B cell (primary cell): ENCODE results near the gene ANO2. TPM values are rescaled to one million over a fixed set of nuclear protein-coding genes. Genes with fewer than 3 reads are reported as not detected.

Experiments
- ATAC-seq: fragments of 200-7000 bp; cut with Tn5 transposase; one replicate; pipeline ENCODE4 v1.10.0; 2021; ENCODE audit warnings: low read depth, mild to moderate bottlenecking, moderate number of reproducible peaks, moderate library complexity
- CTCF ChIA-PET: fragments of 350-600 bp; sonication (Branson Sonifier 250); formaldehyde crosslinking; loops from one replicate; lab custom pipeline; 2021; ENCODE audit warnings: antibody characterized with exemption, inconsistent platforms; lab: Charles Lee
- POLR2A ChIA-PET: fragments of 350-600 bp; sonication (Branson Sonifier 250); formaldehyde crosslinking; loops from one replicate; lab custom pipeline; 2021; ENCODE audit warnings: antibody characterized with exemption; lab: Charles Lee
- DNase-seq: peaks from one replicate; pipeline ENCODE4 v3.0.0; 2013
- H2AFZ ChIP-seq: 2 replicates; pipeline ENCODE4 v1.6.1; 2012; ENCODE audit warnings: mild to moderate bottlenecking, low read depth, low read length; ENCODE audit not compliant: insufficient read depth, poor library complexity, severe bottlenecking
- H3K27ac ChIP-seq, 2 donors: 1 replicate in 1 of 2; 2 replicates in 1 of 2; pipeline ENCODE4 v1.5.1; 2012 to 2013; ENCODE audit warnings: low read length in 2 of 2, mild to moderate bottlenecking in 2 of 2, moderate library complexity in 1 of 2
- H3K27me3 ChIP-seq, 4 experiments: fragments of 200-600 bp in 1 of 4; sonication (generic) in 1 of 4; replicated peaks in 1 of 4; 1 replicate in 2 of 4; 2 replicates in 2 of 4; pipeline versions ENCODE4 v1.6.1 to v1.7.0; 2013 to 2016; ENCODE audit warnings: low read length in 3 of 4, mild to moderate bottlenecking in 2 of 4, mixed read lengths in 1 of 4, moderate library complexity in 1 of 4; ENCODE audit not compliant: insufficient read depth in 4 of 4, control insufficient read depth in 3 of 4; ENCODE audit errors: control extremely low read depth in 1 of 4
- H3K36me3 ChIP-seq, 2 experiments: replicated peaks in 1 of 2; 1 replicate in 1 of 2; 2 replicates in 1 of 2; pipeline versions ENCODE4 v1.6.1 to v1.7.1; 2013; ENCODE audit warnings: low read length in 1 of 2; ENCODE audit not compliant: insufficient read depth in 2 of 2, control insufficient read depth in 1 of 2; ENCODE audit errors: control extremely low read depth in 1 of 2, extremely low read depth in 1 of 2
- H3K4me1 ChIP-seq, 2 donors: fragments of 200-600 bp in 1 of 2; sonication (generic) in 1 of 2; 1 replicate in 1 of 2; 2 replicates in 1 of 2; pipeline versions ENCODE4 v1.5.1 to v1.6.1; 2013 to 2017; ENCODE audit warnings: low read length in 2 of 2; ENCODE audit not compliant: control insufficient read depth in 2 of 2, insufficient read depth in 2 of 2
- H3K4me2 ChIP-seq: replicated peaks from 2 replicates; pipeline ENCODE3; 2012; ENCODE audit warnings: mild to moderate bottlenecking, low read depth, low read length; ENCODE audit not compliant: poor library complexity, severe bottlenecking
- H3K4me3 ChIP-seq, 5 experiments: fragments of 200-600 bp in 1 of 5; sonication (generic) in 1 of 5; 1 replicate in 3 of 5; 2 replicates in 2 of 5; pipeline versions ENCODE4 v1.5.1 to v1.7.0; 2011 to 2016; ENCODE audit warnings: low read length in 4 of 5, mild to moderate bottlenecking in 4 of 5, low read depth in 2 of 5, control low read depth in 1 of 5, moderate library complexity in 1 of 5; ENCODE audit not compliant: insufficient read depth in 1 of 5; ENCODE audit errors: control extremely low read depth in 1 of 5, extremely low read depth in 1 of 5
- H3K79me2 ChIP-seq: fragments of 200-600 bp; sonication (generic); one replicate; pipeline ENCODE4 v1.6.0; 2016; ENCODE audit warnings: low read length; ENCODE audit not compliant: control insufficient read depth, insufficient read depth
- H3K9ac ChIP-seq: fragments of 200-600 bp; sonication (generic); 2 replicates; pipeline ENCODE4 v1.6.1; 2017; ENCODE audit warnings: mild to moderate bottlenecking, low read length, moderate library complexity
- H3K9me3 ChIP-seq, 3 donors: one replicate each; pipeline versions ENCODE4 v1.6.1 to v1.7.1; 2013; ENCODE audit warnings: low read length in 2 of 3; ENCODE audit not compliant: control insufficient read depth in 2 of 3, insufficient read depth in 1 of 3; ENCODE audit errors: control extremely low read depth in 1 of 3
- H4K20me1 ChIP-seq: 2 replicates; pipeline ENCODE4 v1.6.0; 2012; ENCODE audit warnings: mild to moderate bottlenecking, low read length; ENCODE audit not compliant: insufficient read depth, control insufficient read depth, poor library complexity, severe bottlenecking
- H3K27ac Mint-ChIP-seq: one replicate; pipeline ENCODE4 v1.8.0; 2021; ENCODE audit warnings: mixed read lengths
- H3K27me3 Mint-ChIP-seq: one replicate; pipeline ENCODE4 v1.8.0; 2021; ENCODE audit warnings: mixed read lengths
- H3K4me1 Mint-ChIP-seq: one replicate; pipeline ENCODE4 v1.8.0; 2021; ENCODE audit warnings: mixed read lengths
- H3K4me3 Mint-ChIP-seq: one replicate; pipeline ENCODE4 v1.8.0; 2021; ENCODE audit warnings: mixed read lengths
- H3K9me3 Mint-ChIP-seq: one replicate; pipeline ENCODE4 v1.8.0; 2022; ENCODE audit warnings: mixed read lengths; ENCODE audit not compliant: insufficient read depth
- CTCF ChIP-seq: fragments of 200-600 bp; IDR thresholded peaks from one replicate; pipeline ENCODE4 v1.8.0; 2022; ENCODE audit warnings: antibody characterized with exemption, mild to moderate bottlenecking
- EZH2 ChIP-seq: IDR thresholded peaks from 2 replicates; pipeline ENCODE4 v1.6.1; 2012; ENCODE audit warnings: borderline replicate concordance, low read depth, mild to moderate bottlenecking, moderate library complexity, low read length; ENCODE audit not compliant: insufficient read depth, poor library complexity, severe bottlenecking
- WGBS: methylation state at CpG from one replicate; pipeline ENCODE4 v1.1.5; 2013; ENCODE audit warnings: missing lambda C conversion rate; ENCODE audit not compliant: insufficient coverage; 5-methylcytosine and 5-hydroxymethylcytosine counted together
- intact Hi-C: fragments of 100-400 bp; cut with micrococcal nuclease; formaldehyde crosslinking; loops from one replicate; pipeline ENCODE4 v1.10.0; 2022
- polyA plus RNA-seq: library from polyadenylated mRNA; depleted of rRNA; stranded (reverse); fragments of >200 nt; gene quantifications from 2 replicates; pipeline ENCODE4 v1.2.3, GENCODE V29; 2012
- total RNA-seq, 2 donors: library from RNA; stranded (reverse); fragments of 120-200 nt in 1 of 2; gene quantifications; 1 replicate in 1 of 2; 2 replicates in 1 of 2; pipeline versions ENCODE4 v1.2.3 to v1.2.4, GENCODE V29; 2013 to 2022

The ANO2 gene
- total and polyA plus RNA-seq, 2 donors (not counting 1 experiment from before 2014, with no cell fraction given) = not detected

GRCh38 chr12:5524769-5525436 lies 420.2 kb downstream of the ANO2 start:
- H3K4me2 ChIP-seq = no peak overlapping the region
- no peak overlapping the region for H3K27ac ChIP-seq
- 86% methylated on average over 15 of the region's 15 CpGs for WGBS
- H3K36me3 ChIP-seq = no peaks in the 10 kb centered on the region
- H3K27me3 ChIP-seq = no peaks in the 10 kb centered on the region
- H3K4me3 Mint-ChIP-seq = no peak overlapping the region
- no peak overlapping the region for H3K4me3 ChIP-seq
- no peaks in the 10 kb centered on the region for H3K4me1 Mint-ChIP-seq
- POLR2A ChIA-PET = no interaction called here
- CTCF ChIA-PET = no interaction called here
- H3K9ac ChIP-seq = no peak overlapping the region
- no peak overlapping the region for H3K27ac Mint-ChIP-seq
- DNase-seq = no peak
- no peaks in the 10 kb centered on the region for H4K20me1 ChIP-seq
- peaks cover 3% of the 10 kb centered on the region for H3K27me3 Mint-ChIP-seq
- H3K4me1 ChIP-seq = no peaks in the 10 kb centered on the region
- intact Hi-C loops = no loop called here
- no peaks in the 10 kb centered on the region for H3K79me2 ChIP-seq
- ATAC-seq = no peak
- H3K9me3 Mint-ChIP-seq = no peaks in the 10 kb centered on the region
- no peaks in the 10 kb centered on the region for H3K9me3 ChIP-seq
- H2AFZ ChIP-seq = no peak overlapping the region
- TF ChIP-seq EZH2 (no peak), CTCF (no peak)

GRCh38 chr12:5524116-5524768 lies 420.8 kb downstream of the ANO2 start:
- H3K9me3 ChIP-seq = no peaks in the 10 kb centered on the region
- H3K4me3 Mint-ChIP-seq = no peak overlapping the region
- 91% methylated on average over 7 of the region's 12 CpGs for WGBS
- POLR2A ChIA-PET = no interaction called here
- no peaks in the 10 kb centered on the region for H3K36me3 ChIP-seq
- no peaks in the 10 kb centered on the region for H3K4me1 ChIP-seq
- no peak for TF ChIP-seq CTCF
- TF ChIP-seq EZH2 = no peak
- H3K9me3 Mint-ChIP-seq = no peaks in the 10 kb centered on the region
- H2AFZ ChIP-seq = no peak overlapping the region
- H3K79me2 ChIP-seq = no peaks in the 10 kb centered on the region
- no peak overlapping the region for H3K4me3 ChIP-seq
- no peak overlapping the region for H3K9ac ChIP-seq
- ATAC-seq (no peak), DNase-seq (no peak)
- intact Hi-C loops = no loop called here
- no peak overlapping the region for H3K27ac Mint-ChIP-seq
- no peaks in the 10 kb centered on the region for H3K27me3 ChIP-seq
- peaks cover 3% of the 10 kb centered on the region for H3K27me3 Mint-ChIP-seq
- H3K4me2 ChIP-seq = no peak overlapping the region
- no peaks in the 10 kb centered on the region for H3K4me1 Mint-ChIP-seq
- CTCF ChIA-PET = no interaction called here
- no peak overlapping the region for H3K27ac ChIP-seq
- no peaks in the 10 kb centered on the region for H4K20me1 ChIP-seq
